ENCODE results near the gene UBE2O.

Gene UBE2O

GRCh38 chr17:76452660-76453430 is at the start of gene UBE2O:
Gene UBE2O, minus strand, starts transcription at chr17:76453152. Its CDS starts 11 bp downstream, at chr17:76453141.
- peak; percentile 25; the same call in 1 of the 2 replicates for TF ChIP-seq CTCF (IDR thresholded peaks at IDR 0.05; ENCODE audit: low read depth, low read length)

GRCh38 chr17:76501827-76502307 is 48.9 kb upstream of the UBE2O start:
- H3K4me3 ChIP-seq (ENCODE audit: low read depth, low read length): peak overlapping the region; percentile 61
- no peak for TF ChIP-seq CTCF (IDR thresholded peaks at IDR 0.05; ENCODE audit: low read depth, low read length)

More at GRCh38 chr17:76452660-76453430, at the start of gene UBE2O:
- peak within 1 kb of the TSS; percentile 87 for H3K4me3 ChIP-seq (ENCODE audit: low read depth, low read length)

- TF ChIP-seq CTCF (IDR thresholded peaks at IDR 0.05; ENCODE audit: low read depth, low read length): no peak
- H3K4me3 ChIP-seq (ENCODE audit: low read depth, low read length): peak within 1 kb of the TSS; percentile 61
These were observed 48.3 kb upstream of the UBE2O start, which contains the start of gene RHBDF2 for GRCh38 chr17:76501018-76501826. Gene RHBDF2, minus strand, starts transcription at chr17:76501423. Its CDS starts 19,899 bp downstream, at chr17:76481524.

GRCh38 chr17:76500747-76501017 is 47.7 kb upstream of the UBE2O start:
- TF ChIP-seq CTCF (IDR thresholded peaks at IDR 0.05; ENCODE audit: low read depth, low read length): no peak
- peak overlapping the region; percentile 61 for H3K4me3 ChIP-seq (ENCODE audit: low read depth, low read length)

- TF ChIP-seq CTCF (IDR thresholded peaks at IDR 0.05; ENCODE audit: low read depth, low read length): no peak
- peak overlapping the region; percentile 61 for H3K4me3 ChIP-seq (ENCODE audit: low read depth, low read length)
These were observed 47.3 kb upstream of the UBE2O start for GRCh38 chr17:76500074-76500746.

GRCh38 chr17:76499267-76499667 is 46.3 kb upstream of the UBE2O start:
- TF ChIP-seq CTCF (IDR thresholded peaks at IDR 0.05; ENCODE audit: low read depth, low read length): no peak
- H3K4me3 ChIP-seq (ENCODE audit: low read depth, low read length): no peak overlapping the region

All from WI38 (cell line).